ENCODE data around the gene WASF2.

- TF ChIP-seq POLR2AphosphoS5 (IDR thresholded peaks at IDR 0.05) (no peak), CTCF (IDR thresholded peaks at IDR 0.05) (no peak)
These were observed 43.4 kb downstream of the WASF2 start for GRCh38 chr1:27446496-27447020.

Data from breast epithelium (tissue), 3 donors.